NCI-H69 (cell line): Measurements from ENCODE around the gene GNAZ.

Source experiments
- DNase-seq: peaks from one replicate; lab custom pipeline; 2025; lab: John Stamatoyannopoulos, UW

GNAZ gene

GRCh38 chr22:23155143-23155542 lies 84.8 kb downstream of the GNAZ start:
- no peak for DNase-seq

DNA sequence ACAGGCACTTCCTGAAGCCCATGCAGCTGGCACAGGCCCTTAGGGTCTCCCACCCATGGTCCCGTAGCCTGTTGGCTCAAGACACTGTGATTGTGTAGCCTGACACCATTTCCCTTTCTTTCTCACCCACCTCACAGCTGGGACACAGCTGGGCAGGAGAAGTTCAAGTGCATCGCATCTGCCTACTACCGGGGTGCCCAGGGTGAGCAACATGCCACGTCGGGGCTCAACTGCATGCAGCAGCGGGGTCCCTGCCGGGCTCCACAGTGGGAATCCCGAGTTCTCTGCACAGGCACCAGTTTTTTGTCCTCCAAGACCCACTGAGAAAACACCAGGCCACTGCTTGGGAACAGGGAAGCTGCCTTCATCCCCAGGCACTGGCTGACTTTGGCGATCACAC lies 85.5 kb downstream of the GNAZ start:
- no peak for DNase-seq

GRCh38 chr22:23156286-23156685 lies 86.0 kb downstream of the GNAZ start:
- peak; percentile 31 for DNase-seq

DNA sequence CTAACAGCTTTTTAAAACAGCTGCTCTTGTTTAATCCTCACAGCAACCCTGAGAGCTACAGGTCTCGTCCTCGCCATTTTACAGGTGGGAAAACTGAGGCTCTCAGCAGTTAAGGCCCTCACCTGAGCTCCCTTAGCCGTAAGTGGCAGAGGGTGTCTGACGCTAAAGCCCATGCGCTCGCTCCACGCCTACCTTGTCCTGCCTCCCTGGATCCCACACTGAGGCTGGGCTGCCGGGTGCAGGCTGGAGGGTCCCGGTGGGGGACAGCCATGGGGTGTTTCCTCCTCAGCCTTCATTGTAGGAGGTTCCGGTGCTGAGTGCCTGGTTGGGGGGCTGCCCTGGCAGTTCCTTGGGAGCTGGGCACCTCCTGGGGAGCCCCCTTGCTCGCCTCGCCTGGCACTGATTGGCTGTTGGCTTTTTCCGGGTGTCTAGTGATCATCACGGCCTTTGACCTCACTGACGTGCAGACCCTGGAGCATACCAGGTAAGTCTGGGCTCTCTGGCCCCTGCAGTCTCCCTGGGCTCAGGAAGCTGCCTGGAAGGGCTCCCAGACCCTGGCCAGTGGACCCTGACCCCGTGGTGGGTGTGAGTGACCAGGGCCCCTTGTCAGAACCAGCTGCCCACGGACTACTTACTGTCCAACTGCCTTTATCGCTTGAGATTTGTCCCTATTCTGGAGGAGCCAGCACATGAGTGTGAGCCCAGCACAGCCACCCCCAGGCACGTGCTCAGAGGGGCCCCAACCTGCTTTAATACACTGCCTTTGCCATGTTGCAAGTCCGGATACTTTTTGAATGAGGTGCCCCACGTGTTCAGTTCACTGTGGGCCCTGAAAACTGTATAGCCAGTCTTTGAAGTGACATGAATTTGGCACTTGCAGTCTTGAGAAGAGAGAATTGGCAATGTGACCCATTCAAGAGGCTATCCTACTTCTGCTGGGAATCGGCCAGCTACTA lies 87.5 kb downstream of the GNAZ start:
- no peak for DNase-seq

DNA sequence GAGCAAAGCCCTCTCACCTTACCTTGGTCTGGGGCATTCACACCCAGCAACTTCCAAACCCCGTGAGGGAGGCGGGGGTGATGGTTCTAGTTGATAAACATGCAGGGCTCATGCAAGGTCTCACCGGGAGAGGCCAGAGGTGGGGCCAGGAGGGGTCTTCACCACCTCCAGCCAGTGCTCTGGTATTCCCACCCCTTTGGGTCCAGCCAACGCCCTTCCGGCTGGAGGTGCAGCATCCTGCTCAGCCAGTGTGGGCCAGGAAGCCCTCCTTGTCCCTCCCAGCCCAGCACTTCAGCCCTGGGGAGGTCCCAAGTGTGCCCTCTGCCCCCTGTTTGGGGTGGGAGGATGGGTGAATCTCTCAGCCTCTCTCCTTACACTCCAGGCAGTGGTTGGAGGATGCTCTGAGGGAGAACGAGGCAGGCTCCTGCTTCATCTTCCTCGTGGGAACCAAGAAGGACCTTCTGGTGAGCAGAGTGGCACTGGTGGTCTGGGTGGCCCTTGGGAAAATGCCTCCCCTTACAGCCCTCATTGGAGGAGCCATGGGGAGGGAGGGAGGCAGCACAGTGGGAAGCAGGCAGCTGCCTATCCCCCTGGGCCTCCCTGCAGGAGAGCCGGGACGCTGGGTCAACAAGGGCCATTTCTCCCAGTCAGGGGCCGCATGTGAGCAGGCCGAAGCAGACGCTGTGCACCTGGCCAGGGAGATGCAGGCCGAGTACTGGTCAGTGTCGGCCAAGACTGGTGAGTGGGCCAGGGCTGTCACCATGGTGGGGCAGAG lies 88.4 kb downstream of the GNAZ start:
- peak; percentile 64 for DNase-seq

DNA sequence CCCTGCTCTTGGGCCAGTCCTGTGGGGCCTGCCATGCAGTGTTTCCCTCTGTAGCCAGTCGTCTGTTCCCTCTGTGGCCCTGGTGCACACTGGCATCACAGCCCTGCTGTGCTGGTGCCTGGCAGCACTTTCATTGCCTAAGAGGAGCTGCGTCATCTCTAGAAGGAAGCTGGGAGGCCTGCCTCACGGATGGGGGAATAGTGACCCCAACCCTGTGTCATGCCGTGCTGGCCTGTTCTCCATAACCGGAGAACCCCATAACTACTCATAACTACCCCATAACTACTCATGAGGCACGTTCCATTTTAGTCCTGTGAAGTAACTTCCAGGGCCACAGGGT lies 88.9 kb downstream of the GNAZ start:
- DNase-seq, result peak; percentile 59

- no peak for DNase-seq
Measured at GRCh38 chr22:23161029-23161428, 90.7 kb downstream of the GNAZ start.

DNA sequence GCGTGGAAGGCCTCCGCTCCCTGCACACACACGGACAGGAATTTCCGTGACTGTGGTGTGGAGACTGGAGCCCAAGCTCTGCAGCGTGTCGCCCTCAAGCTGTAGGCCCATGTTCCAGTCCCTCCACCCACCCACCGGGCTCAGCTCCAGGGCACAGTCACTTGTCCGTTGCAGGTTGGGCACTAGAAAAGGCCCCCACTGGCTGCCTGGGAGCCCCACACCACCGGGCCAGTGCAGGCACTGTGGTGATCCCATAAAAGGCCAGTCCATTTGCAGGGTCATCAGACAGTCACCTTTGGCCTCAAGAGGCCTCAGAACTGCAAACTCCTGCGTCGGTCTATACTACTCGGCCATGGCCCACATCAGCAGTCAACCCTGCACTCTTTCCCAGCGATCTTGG lies 91.3 kb downstream of the GNAZ start:
- no peak for DNase-seq

DNA sequence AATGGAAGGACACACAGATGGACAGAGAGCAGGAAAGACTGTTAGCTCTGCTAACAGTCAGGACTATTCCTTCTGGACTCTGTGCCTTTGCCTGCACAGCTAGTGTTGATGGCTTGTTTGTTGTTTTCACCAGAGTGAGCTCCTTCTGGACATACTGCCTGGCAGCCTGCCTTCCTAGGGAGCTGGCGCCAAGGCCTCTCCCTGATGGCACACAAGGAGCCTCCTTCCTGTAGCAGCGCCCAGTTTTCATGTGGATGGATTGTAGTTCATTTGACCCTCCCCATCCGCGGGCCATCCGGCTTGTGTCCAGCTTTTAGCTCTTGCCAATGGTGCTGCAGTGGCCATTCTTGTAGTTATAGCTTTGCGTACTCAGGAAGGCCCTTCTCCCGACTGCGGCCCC lies 93.3 kb downstream of the GNAZ start:
- no peak for DNase-seq

DNA sequence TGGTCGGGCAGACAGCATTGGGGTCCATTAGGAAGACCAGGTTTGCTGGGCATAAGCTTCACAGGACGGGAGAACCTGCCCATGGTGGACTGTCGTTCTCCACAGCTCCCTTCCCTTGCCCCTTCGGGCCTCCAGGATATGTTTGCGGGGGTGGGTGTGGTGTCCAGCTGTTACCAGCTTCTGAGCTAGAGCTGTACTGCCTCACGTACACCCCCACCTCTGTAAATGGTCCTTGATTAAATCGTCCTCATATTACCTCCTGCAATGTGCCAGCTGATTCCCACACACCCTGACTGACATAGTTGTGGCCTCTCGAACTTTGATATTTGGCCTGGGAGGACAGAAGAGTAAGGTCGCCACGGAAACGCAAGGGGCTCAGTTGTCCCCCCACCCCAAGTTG lies 93.8 kb downstream of the GNAZ start:
- DNase-seq, result no peak

DNA sequence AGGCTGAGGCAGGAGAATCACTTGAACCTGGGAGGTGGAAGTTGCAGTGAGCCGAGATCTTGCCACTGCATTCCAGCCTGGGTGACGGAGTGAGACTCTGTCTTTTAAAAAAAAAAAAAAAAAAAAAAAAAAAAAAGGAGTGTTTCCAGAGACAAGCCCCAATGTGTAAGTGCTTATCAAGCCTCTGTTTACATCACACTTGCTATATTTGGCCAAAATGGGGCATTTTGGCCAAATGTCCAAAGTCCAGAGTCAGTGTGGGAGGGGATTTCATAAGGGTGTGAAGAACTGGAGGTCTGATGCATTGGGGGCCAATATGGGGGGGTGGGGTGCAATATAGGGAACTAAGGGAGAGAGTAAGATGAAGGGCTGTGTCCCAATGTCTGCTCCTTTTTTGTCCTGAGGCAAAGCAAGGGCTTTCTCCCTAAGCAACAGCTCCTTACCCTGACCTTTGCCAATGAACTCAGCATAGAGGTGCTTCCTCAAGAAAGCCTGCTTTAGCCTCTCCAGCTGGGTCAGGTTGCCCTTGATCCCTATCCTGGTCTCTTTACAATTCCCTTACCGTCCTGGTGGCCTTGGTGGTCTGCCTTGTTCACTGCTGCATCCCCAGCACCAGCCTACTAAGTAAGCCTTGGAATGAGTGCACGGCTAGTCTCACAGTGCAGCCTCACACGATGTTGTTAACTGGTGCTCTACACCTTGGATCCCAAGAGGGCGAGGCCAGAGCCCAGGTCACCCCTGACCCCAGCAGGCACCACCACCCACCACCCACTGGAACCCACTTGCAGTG lies 95.9 kb downstream of the GNAZ start:
- DNase-seq, result no peak

DNA sequence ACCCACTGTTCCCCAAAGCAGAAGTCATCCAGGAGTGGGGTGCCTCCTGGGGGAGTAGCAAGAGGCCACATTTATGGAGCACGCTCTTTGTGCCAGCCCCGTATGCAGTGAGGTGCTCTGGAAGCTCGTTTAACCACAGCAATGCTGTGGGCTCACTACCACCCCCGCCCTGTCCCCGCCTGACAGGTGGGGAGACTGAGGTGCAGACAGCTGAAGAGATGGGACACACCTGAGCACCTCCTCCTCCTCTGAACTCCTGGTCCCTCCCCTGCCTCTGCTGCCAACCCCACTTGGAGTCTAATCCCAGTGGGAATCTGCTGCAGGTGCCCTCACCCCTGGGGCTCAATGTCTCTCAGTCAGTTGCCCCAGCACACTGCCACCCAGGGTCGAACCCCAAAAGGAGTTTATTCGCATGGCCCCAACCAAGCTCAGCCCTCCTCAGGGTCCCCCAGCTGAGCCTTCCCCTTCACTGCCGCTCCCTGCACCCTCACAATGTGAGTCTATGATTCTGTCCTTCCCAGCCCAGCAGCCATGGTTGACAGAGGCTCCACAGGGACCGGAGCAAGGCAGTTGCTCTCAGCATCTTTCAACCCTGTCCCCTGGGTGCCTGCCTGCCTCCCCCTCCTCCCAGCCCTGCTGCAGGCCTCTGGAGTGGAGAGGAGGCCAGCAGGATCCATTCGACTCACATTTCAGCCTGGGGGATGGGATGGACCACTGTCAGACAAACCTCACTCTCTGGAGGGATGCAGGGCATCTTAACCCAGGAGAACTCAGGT lies 96.7 kb downstream of the GNAZ start:
- DNase-seq, result peak; percentile 50

- no peak for DNase-seq
Measured at GRCh38 chr22:23168391-23169042, 98.2 kb downstream of the GNAZ start.

- no peak for DNase-seq
Measured at GRCh38 chr22:23169043-23169406, 98.7 kb downstream of the GNAZ start.
